Measurements from ENCODE around the gene CASZ1. TPM values are rescaled to one million over a fixed set of nuclear protein-coding genes. Genes with fewer than 3 reads are reported as not detected.

The CASZ1 gene
- total RNA-seq, 4 donors from 2014 or later = 140 to 210 (median 169) TPM

DNA sequence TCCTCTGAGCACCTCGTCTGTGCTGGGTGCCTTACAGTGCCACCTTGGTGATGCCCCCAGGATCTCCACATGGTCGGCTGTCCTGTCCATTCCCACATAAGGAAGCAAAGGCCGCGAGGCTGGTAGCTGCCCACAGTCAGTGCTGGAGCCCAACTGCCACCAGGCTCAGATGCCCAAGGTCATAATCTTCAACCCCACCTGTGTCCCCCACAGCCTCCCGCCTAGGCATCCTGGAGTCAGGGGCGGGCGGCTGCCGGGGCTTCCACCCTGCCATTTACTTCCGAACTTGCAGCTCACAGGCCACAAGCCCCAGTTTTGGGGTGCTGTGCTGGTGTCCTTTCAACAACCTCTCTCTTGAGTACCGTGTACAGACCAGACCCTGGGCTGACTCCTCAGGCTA is 126.3 kb downstream of the CASZ1 start:
- TF ChIP-seq POLR2A (IDR thresholded peaks at IDR 0.05) = no peak
- TF ChIP-seq, protein P1, sequence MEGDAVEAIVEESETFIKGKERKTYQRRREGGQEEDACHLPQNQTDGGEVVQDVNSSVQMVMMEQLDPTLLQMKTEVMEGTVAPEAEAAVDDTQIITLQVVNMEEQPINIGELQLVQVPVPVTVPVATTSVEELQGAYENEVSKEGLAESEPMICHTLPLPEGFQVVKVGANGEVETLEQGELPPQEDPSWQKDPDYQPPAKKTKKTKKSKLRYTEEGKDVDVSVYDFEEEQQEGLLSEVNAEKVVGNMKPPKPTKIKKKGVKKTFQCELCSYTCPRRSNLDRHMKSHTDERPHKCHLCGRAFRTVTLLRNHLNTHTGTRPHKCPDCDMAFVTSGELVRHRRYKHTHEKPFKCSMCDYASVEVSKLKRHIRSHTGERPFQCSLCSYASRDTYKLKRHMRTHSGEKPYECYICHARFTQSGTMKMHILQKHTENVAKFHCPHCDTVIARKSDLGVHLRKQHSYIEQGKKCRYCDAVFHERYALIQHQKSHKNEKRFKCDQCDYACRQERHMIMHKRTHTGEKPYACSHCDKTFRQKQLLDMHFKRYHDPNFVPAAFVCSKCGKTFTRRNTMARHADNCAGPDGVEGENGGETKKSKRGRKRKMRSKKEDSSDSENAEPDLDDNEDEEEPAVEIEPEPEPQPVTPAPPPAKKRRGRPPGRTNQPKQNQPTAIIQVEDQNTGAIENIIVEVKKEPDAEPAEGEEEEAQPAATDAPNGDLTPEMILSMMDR (IDR thresholded peaks at IDR 0.05) = no peak
- no peak overlapping the region for H3K4me3 ChIP-seq (ENCODE audit: low read depth, poor library complexity, severe bottlenecking)
- intact Hi-C loops (cut with DNase I; ENCODE audit: low total_unique reads) = no loop called here
- DNase-seq (ENCODE audit: low spot score in 2 of 2) = no peak
- 81 to 95% methylated on average over 9 to 10 of the region's 10 CpGs for WGBS, 2 donors

- DNase-seq (ENCODE audit: low spot score in 2 of 2) = no peak
- no peak overlapping the region for H3K4me3 ChIP-seq (ENCODE audit: low read depth, poor library complexity, severe bottlenecking)
- TF ChIP-seq, protein P1 (IDR thresholded peaks at IDR 0.05) = no peak
- TF ChIP-seq POLR2A (IDR thresholded peaks at IDR 0.05) = no peak
- 66 to 76% methylated on average over 8 to 11 of the region's 12 CpGs for WGBS, 2 donors
- intact Hi-C loops (cut with DNase I; ENCODE audit: low total_unique reads) = loop anchor here (10.0 kb wide), 1 partner anchor 195 kb away; no protein-coding TSS in a partner anchor
Measured at GRCh38 chr1:10669570-10669969, 126.9 kb downstream of the CASZ1 start.

GRCh38 chr1:10667861-10668761 is 128.3 kb downstream of the CASZ1 start:
- 62 to 77% methylated on average over 34 to 37 of the region's 40 CpGs for WGBS, 2 donors
- H3K4me3 ChIP-seq (ENCODE audit: low read depth, poor library complexity, severe bottlenecking) = no peak overlapping the region

DNA sequence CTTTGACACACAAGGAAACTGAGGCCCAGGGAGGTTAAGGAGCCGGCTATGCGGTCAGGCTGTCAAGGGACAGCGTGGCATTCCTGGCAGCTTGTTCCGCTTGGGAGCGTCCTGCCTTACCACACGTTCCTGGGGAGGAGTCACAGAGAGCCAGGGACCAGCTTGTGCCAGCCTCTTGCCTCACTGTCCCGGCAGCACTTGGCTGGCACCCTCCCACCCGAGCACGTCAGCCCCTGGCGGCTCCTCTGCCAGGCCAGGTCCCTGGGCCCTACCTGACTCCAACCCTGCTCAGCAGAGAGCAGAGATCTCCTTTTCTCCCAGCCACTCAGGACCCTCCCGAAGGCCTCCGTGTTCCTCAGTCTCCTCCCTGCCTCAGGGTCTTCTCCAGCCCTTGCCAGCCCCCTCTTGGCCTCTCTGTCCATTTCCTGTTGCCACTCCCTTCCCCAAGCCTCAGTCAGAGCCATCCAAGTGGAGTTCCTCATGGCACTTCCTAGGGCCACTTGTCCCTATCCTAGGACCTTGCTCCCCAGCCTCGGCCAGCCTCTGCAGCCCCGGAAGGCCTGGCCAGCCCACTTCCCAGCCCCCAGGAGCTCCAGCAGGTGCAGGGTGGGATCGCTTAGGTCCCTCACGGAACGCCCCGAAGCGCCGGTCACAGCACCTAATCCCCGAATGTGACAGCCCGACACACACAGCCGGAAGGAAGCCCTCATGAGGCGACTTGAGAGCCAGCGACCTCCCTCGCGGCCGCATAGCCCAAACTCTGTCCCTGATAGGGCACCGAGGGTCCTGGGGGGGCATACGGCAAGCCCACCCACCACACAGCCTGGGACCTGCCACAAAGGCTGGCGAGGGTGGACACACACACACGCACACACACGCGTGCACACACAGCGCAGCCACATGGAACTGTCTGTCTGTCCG is 130.3 kb downstream of the CASZ1 start:
- H3K4me3 ChIP-seq (ENCODE audit: low read depth, poor library complexity, severe bottlenecking) = no peak overlapping the region
- intact Hi-C loops (cut with DNase I; ENCODE audit: low total_unique reads) = loop anchor here (10.0 kb wide), 1 partner anchor 199 kb away; no protein-coding TSS in a partner anchor
- DNase-seq (ENCODE audit: low spot score in 2 of 2) = peak in 1 of 2 donors; percentile 33
- 71 to 81% methylated on average over 33 to 36 of the region's 36 CpGs for WGBS, 2 donors
- TF ChIP-seq, protein P1 (IDR thresholded peaks at IDR 0.05) = no peak
- no peak for TF ChIP-seq POLR2A (IDR thresholded peaks at IDR 0.05)

More at GRCh38 chr1:10667861-10668761, 128.3 kb downstream of the CASZ1 start:
- TF ChIP-seq POLR2A (IDR thresholded peaks at IDR 0.05) = no peak
- no peak for DNase-seq (ENCODE audit: low spot score in 2 of 2)
- intact Hi-C loops (cut with DNase I; ENCODE audit: low total_unique reads) = loop anchor here (1.0 to 10.0 kb wide), 2 partner anchors 61 to 197 kb away; no protein-coding TSS in a partner anchor

- no peak for DNase-seq (ENCODE audit: low spot score in 2 of 2)
- H3K4me3 ChIP-seq (ENCODE audit: low read depth, poor library complexity, severe bottlenecking) = no peak overlapping the region
- 91 to 96% methylated on average over 29 to 31 of the region's 31 CpGs for WGBS, 2 donors
- TF ChIP-seq, protein P1 (IDR thresholded peaks at IDR 0.05) = no peak
- no peak for TF ChIP-seq POLR2A (IDR thresholded peaks at IDR 0.05)
- intact Hi-C loops (cut with DNase I; ENCODE audit: low total_unique reads) = loop anchor here (10.0 kb wide), 1 partner anchor 200 kb away; no protein-coding TSS in a partner anchor
Measured at GRCh38 chr1:10665226-10665625, 131.2 kb downstream of the CASZ1 start.

Data from lower leg skin (tissue), 4 donors.